HG03045 (cell line): ENCODE results near the gene MYEOV.
A peak's percentile ranks its signal among the peaks of the same experiment; 100 is the strongest.

Source experiments
- ATAC-seq: cut with Tn5 transposase; IDR thresholded peaks from one replicate; pipeline ENCODE4 v1.9.1; 2021; ENCODE audit warnings: mild to moderate bottlenecking, moderate library complexity; ENCODE audit not compliant: unreplicated experiment

Gene MYEOV

DNA sequence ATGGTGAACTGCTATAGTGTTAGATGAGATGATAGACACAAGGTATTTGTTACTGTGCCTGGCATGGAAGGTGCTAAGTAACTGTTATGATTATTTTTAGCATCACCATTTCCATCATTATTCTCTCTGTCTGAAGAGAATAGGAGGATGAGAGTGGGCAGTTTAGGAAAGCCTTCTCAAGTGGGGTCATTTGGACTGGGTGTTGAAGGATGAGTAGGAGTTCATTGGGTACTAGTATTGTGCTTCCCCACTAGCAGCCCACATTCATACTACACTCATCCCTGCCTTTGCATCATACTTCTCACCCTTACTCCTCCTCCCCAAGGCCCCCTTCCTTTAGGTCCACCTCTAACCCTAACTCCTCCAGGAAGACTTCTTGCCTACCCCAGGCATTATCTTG, 20.6 kb downstream of the MYEOV start:
- ATAC-seq: no peak

DNA sequence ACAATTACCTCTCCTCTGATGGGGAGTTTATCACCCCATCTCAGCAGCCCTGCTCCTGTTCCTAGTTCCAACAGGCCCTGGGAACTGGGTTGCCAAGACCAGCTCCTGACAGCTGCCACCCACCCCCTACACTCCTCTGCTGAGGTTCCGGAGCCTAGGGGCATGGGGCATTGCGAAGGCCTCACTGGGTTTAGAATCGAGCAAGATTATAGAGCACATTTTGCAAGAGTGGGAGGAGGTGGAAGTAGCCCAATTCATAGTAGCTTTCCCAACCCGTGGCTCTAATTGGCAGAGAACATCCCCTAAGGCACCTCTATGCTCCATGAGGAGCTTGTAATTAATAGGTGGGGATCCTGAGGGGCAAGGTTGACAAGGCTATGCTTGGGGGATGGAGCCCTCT, 23.0 kb downstream of the MYEOV start:
- no peak for ATAC-seq

DNA sequence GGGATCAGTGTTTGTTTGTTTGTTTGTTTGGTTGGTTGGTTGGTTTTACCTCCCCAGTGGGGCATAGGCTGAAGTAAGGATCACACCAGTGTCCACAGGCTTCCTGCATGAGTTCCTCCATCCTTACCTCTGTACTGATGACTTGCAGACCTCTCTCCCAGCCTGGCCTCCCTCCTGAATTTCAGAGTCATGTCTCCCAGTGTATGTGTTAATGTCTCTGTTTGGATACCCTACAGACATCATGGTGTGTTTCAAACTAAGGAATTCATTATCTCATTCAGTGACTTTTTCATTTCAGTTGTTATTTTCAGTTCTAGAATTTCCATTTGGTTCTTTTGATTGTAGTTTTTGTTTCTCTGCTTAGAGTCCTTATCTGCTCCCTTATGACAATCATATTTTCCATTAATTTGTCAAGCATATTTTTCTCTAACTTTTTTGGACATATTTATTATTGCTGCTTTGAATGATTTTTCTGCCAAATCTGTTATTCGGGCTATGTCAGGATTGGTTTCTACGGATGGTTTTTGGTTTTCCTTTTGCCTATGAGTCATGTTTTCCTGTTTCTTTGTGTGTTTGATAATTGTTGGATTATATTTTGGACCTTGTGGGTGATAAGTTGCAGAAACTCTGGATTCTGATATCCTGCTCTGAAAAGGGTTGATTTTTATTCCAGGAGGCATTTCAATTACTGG, 23.6 kb downstream of the MYEOV start:
- no peak for ATAC-seq

DNA sequence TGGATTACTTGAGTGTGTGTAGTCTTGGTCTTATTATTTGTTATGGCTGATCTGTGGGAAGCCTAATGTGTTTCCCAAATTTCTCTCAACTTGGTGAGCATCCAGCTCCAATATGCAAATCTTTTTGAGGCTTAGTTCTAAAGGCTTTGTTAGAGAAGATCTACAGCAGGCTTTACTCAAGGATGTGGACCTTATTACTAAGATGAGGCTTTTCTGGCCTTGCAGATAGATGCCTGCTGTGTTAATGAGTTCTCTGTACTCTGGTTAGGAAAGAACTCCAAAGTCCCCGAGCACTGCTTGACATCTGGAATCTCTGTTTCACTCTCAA, 24.1 kb downstream of the MYEOV start:
- ATAC-seq: no peak

DNA sequence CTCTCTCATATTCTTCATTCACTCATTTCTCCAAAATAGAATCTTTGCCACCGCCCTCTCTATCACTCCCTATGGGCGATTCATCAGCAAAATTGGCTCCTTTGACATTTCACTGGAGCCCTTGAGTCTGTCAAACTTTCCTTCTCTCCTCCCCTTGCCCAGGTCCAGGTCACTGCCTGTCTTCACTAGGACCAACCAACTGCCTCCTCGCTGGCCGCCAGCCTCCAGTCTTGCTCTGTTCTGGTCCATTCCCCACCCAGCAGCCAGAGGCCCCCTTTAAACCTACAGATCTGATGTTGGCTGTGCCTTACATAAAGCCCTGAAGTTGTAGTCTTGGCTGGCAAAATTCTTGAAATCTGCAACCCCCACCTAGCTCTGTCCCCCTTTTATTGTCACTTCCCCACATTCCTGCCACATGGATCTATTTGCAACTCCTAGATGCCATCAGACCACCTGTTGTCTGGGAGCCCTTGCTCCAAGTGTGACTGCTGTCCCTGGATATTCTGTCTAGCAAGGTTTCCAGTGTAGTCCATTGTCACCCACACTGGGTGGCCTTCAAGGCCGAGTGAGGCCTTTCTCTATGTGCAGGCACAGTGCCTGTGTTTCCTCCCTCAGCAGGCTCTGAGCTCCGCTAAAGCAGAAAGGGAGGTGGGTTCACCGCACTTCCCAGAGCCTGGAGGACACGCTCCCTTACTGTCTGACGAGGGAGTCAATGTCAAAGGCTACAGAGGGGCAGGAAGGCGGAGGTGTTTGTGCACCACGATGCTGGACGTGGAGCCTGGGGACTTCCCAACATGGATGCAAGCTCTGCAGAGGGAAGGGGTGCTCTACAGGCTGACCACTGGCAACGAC, 25.5 kb downstream of the MYEOV start:
- no peak for ATAC-seq

DNA sequence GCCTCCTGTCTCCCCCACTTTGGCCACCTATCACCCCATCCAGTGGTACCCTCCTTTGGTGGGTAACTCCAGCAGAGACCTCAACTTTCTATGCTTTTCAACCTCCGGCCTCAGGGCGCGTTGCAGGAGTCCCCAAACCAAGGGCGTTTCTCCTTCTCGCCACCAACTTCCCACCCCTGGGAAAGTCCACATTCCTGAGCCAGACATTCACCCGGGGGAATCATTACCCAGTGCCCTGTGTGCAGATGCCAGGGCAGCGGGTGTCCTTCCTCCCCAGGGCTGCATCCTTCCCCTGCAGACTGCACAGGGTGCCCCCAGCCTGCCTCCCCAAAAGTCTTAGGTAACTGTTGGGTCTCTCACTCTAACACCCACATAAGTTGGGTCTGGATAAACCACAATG, 26.4 kb downstream of the MYEOV start:
- ATAC-seq: no peak

DNA sequence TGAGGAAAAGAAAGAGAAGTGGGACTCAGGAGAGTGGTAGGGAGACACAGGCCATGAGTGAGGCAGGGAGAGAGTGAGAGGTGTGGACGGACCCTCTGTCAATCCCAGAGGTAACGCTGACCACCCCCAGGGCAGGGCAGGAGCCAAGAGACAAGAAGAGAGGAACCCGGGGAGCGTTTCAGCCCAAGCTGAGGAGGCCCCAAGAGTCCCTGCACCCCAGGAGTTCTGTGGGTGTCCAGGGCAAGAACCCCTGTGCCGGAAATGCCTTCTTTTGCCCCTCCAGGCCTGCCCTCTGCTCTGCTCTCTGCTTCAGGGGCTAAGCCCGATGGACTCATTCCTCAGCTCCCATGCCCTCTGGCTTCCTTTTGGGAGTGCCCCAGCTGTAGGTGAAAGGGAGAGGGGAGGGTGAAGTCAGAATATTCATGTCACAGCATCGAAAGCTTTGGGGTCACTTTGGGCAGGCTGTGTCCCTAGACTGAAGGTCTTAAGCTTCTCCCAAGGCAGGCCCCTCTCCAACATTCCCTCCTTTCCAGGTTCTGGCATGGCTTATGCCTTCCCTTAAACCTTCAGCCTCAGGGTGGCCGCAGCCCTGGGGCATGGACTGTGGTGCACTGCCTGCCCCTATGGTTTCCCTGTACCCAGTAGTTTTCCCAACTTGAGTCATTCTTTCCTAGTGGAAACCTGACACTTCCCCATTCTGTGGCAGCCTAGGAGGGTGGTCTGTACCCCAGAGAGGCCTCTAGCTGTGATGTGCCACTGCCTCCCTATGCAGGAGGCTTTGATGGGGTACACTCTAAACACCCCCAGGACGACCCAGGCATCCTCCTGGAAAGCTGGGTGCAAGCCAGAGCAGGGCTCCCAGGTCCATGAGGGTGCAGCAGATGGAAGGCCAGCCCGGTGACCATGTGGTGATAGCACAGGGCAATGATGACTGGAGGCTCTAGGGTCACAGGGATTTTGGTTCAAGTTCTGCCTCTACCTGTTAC, 27.1 kb downstream of the MYEOV start:
- no peak for ATAC-seq

DNA sequence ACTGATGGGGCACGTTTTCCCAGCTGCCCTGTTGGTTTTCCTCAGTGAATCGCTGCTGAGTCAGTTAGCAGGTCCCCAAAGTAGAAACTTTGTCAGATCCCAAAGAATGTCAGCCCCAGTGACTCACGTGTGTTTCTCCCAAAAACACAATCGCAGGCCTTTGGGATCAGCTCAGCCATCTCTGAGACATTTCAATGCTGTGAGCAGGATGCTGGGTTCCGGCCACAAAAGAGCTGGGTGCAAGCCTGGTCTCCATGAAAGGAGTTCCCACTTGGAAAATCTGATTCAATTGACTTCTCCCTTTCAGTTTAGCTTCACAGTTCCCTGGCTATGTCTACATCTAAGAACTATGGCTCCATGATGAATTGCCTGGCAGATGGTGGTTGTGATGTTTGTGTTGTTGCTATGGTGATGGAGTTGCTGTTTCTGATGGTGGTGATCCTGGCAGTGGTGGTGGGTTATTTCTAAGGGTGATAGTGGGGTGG, 28.0 kb downstream of the MYEOV start:
- ATAC-seq: no peak

DNA sequence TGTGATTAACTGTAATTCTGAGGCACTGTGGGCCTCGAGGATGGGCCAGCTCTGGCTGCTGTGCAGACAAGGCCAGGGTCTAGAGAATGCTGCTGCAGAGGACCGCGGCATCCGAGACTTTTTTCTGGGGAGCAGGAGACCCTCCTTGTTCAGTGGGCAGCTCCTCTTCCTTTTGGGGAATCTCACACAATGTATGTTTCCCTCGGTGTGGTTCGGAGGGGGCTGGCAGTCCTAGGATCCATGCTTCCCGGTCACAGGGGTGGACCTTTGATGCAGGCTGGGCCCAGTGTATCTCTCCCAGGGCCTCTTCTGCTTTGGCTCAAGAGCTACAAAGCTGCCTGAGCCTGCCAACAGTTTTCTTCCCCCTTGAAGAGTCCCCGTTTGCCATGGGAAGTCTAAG, 31.5 kb downstream of the MYEOV start:
- no peak for ATAC-seq

DNA sequence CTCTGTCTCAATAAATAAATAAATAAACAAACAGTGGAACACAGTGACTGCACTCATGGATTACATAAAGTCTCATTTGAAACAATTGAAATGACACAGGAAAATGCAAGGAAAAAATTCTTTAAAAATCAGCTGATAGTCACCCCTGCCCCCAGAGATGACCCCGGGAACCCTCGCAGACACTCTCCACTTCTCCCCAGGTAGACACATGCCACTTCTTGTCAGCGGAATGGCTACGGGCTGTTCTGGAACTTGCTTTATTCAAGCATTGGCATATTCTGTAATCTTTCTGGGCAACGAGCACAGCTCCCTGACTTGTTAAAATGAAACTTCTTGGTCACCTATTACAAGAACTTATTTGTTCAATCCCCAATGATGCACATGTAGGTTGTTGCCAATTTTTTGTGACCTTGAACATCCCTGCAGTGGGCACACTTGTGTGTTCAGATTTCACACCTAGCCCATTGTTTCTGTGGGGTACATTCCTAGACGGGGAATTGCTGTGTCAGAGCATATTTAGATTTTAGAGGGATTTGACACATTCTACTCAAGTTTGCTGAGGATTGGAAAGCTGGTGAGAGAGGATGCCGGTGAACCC, 32.8 kb downstream of the MYEOV start:
- no peak for ATAC-seq

DNA sequence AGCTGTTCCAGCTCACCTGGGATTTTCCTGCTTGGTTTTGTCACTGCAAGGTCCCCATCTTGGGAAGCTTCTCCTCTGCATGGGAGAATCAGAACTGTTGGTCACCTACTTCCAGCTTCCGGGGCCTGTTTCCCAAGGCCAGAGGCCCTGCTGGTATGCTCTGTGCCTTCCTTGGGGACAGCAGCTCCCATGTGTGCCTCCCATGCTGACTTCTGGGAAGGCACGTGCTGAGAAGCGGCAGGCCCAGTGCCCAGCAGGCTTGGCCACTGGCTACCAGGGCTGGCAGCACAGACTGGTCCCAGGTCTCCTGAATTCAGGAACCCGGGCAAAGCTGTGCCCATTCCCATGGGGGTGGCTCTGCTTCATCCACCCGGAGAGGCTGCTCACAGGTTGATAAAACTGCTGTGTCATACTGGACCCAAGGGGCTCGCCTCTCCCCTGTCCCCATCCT, 33.8 kb downstream of the MYEOV start:
- no peak for ATAC-seq

DNA sequence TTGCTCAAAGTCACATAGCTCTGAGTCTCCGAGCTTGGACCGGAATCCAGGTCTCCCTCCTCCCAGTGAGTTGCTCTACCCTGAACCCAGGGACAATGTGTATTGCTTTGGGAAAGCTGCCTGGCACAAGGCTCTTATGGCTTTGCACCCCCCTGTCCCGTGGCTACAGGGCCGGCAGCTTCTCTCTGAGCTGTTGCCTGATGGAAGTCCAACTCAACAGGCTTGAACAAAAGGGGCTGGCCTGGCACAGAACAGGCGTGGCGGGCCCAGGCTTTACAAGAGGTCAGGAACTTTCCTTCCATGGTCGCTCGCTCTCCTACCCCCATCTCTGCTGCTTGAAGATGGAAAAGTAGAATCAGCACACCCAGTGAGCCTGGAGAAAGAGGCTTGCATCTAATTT, 34.3 kb downstream of the MYEOV start:
- no peak for ATAC-seq

DNA sequence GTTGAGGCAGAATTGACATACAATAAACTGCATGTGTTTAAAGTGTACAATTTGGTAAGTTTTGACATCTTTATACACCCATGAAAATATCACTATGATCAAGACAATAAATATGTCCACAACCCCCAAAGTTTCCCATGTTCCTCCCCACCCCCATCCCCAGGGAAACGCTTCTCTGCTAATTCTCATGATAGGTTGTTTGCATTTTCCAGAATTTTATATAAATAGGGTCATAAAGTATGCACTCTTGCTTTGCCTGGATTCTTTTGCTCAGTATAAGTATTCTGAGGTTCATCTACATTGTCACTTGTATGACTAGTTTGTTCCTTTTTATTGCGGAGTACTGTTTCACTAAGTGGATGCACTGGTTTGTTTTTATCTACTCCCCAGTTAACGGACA, 35.6 kb downstream of the MYEOV start:
- no peak for ATAC-seq

DNA sequence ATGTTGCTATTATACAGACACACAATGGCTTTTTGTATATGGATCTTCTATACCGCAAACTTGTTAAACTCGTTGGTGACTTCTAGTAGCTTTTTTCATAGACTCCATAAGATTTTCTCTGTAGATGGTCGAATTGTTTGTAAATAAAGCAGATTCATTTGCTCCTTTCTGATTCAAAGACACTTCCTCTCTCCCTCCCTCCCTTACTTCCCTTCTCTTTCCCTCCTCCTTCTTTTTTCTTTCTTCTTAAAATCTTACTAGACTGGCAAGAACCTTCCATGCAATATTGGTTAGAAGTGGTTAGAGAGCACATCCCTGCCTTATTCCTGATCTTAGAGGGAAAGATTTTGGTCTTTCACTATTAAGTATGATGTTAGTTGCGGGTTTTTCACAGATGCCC, 36.4 kb downstream of the MYEOV start:
- ATAC-seq: no peak

DNA sequence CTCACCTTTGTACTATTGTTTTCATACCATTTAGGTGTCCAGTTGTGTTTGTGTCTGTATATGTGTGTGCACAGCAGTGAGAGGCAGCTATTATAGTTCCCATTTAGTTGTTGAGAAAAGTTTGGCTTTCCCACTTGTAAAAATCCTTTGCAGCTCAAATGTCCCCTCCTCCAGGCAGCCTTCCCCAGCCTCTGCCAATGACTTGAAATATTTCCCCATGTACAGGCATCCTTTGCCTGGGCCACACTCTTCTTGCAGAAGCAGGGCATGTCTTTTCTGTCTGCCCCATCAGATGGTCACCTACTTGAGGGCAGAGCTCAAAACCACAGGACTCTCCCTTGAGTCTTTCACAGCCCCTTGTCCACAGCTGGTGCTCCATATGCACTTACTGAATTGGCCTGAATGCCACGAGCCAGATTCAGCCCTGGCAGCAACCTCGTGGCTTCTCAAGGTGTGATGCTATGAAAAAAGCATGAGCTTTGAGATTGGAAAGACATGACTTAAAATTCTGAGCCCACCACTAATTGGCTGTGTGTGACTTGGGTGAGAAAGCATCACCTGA, 39.3 kb downstream of the MYEOV start:
- ATAC-seq: no peak

DNA sequence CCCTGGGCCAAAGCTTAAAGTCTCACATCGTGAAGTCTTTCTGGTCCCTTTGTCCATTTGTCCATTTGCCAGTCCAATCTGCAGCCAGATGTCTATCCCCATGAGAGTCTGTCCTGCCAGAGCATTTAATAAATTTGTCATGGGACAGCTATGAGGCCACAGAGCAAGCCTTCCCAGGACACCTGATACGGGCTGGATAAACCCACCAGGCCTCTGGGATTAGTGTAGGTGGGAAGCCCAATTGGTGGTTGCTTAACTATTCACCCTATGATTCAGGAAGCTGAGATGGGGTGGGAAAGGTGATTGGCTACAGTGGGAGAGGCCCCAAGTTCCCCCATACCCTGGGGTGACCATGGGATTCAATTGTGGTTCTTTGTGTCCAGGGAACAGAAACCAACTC, 39.9 kb downstream of the MYEOV start:
- ATAC-seq: no peak

DNA sequence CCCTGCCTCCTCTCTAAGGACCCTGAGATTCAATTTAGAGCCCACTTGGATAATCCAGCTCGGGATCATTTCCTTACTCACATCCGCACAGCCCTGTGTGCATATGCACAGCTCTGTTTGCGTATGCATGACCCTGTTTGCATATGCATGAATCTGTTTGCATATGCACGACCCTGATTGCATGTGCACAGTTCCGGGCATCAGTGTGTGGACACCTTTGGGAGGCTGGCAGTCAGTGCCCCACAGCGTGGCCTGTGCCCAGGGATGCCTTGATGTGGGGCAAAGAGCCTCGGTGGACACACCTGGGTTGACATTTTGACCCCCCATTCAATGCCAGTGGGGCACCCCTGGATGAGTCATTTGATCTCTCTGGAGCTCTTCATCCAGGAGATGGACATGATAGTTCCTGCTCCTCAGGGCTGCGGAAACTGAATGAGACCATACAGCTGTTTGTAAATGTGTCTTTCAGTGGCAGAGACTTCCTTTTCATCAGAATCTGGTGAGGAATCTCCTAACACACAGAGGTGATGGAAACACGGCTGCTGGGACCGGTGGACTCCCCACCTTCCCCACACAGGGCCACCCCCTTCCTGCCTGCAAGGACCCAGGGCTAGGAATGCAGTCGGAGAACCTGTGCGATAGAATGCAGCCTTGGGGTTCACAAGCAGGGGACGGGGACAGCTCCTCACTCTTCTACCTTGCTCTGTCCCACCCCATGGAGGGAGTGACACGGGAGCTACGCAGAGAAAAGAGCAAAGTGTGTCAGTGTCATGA, 41.2 kb downstream of the MYEOV start:
- no peak for ATAC-seq

DNA sequence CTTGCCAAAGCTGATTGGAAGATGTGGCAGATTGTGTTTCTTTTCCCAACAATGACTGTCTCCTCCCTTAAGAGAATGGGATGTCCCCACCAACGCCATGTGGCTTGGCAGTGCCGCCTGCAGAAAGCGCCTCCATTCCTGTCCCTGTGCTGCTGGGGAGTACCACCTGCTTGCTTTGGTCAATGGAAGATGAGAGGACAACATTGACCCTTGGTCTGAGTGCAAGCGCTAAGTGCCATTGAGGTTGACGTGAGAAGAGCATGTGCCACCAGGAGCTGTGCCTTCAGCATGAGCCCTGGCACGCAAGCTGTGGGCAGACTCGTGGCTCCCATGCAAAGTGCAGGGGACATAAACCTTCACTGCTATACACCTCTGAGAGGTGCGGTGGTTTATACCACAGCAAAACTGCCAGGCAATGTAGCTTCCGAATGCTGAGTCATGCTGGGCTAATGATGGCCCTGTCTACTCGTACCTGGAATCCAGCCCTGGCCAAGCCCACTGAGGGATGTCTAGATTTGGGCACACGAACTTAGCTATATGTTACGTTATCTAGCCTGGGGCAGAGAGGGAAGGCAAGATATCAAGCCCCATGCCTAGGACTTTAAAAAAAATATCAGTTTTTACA, 41.9 kb downstream of the MYEOV start:
- no peak for ATAC-seq

DNA sequence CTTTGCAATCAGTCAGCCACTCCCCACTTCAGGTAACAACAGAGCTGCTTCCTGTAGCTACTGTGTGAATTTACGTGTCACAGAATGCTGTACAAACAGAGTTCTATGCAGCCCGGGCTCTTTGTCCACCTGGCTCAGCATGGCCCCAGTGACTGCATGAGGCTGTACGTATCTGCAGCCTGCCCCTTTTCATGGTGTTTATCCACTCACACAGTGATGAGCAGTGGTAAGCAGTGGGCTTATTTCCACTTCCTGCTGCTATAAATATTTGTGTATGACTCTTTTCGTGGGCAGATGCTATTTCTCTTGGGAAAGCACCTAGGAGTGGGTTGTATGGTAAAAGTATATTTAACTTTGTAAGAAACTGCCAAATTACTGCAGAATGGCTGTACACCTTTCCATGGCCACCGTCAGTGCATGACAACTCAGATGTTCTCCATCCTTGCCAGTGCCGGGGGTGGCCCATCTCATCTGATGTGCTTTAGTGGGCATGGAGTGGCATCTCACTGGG, 43.3 kb downstream of the MYEOV start:
- ATAC-seq: peak; percentile 47
